Spleen (tissue), 11 donors: Measurements from ENCODE around the gene MPZL2. TPM values are rescaled to one million over a fixed set of nuclear protein-coding genes. Genes with fewer than 3 reads are reported as not detected.

Experiments used
- DNase-seq: peaks from one replicate; pipeline ENCODE4 v3.0.0-alpha.2; 2020
- H3K27ac ChIP-seq, 8 donors: fragments of 200-600 bp; sonication (generic) in 7 of 8; 1 replicate in 4 of 8; 2 replicates in 4 of 8; pipeline versions ENCODE4 v1.5.0 to v1.8.0; 2016 to 2021; ENCODE audit warnings: inconsistent platforms in 4 of 8, mild to moderate bottlenecking in 4 of 8, moderate library complexity in 1 of 8
- H3K27me3 ChIP-seq, 7 donors: fragments of 200-600 bp; sonication (generic) in 6 of 7; replicated peaks in 1 of 7; 1 replicate in 4 of 7; 2 replicates in 3 of 7; pipeline versions ENCODE4 v1.5.0 to v1.8.0; 2016 to 2021; ENCODE audit warnings: inconsistent platforms in 3 of 7, mild to moderate bottlenecking in 1 of 7
- H3K36me3 ChIP-seq, 6 donors: fragments of 200-600 bp; sonication (generic) in 5 of 6; 1 replicate in 4 of 6; 2 replicates in 2 of 6; pipeline versions ENCODE4 v1.5.0 to v1.8.0; 2016 to 2021; ENCODE audit warnings: inconsistent platforms in 2 of 6
- H3K4me1 ChIP-seq, 6 donors: fragments of 200-600 bp; sonication (generic) in 5 of 6; 1 replicate in 3 of 6; 2 replicates in 3 of 6; pipeline versions ENCODE4 v1.5.0 to v1.8.0; 2016 to 2021; ENCODE audit warnings: inconsistent platforms in 3 of 6
- H3K4me3 ChIP-seq, 8 donors: fragments of 200-600 bp; sonication (generic) in 7 of 8; 1 replicate in 4 of 8; 2 replicates in 4 of 8; pipeline versions ENCODE4 v1.5.0 to v1.8.0; 2016 to 2021; ENCODE audit warnings: inconsistent platforms in 4 of 8, mild to moderate bottlenecking in 4 of 8, moderate library complexity in 2 of 8
- H3K9me3 ChIP-seq, 8 donors: fragments of 200-600 bp; sonication (generic) in 7 of 8; 1 replicate in 4 of 8; 2 replicates in 4 of 8; pipeline versions ENCODE4 v1.5.0 to v1.8.0; 2016 to 2021; ENCODE audit warnings: inconsistent platforms in 4 of 8
- CTCF ChIP-seq, 11 experiments: fragments of 200-600 bp in 7 of 11; fragments of 450-650 bp in 4 of 11; sonication (generic) in 4 of 11; IDR thresholded peaks in 8 of 11; conservative IDR thresholded peaks in 3 of 11; 1 replicate in 7 of 11; 2 replicates in 4 of 11; pipeline versions ENCODE4 v1.4.0 to v1.8.0; 2016 to 2021; ENCODE audit warnings: antibody characterized with exemption in 11 of 11, inconsistent platforms in 4 of 11, mild to moderate bottlenecking in 1 of 11
- POLR2A ChIP-seq, 3 donors: fragments of 450-650 bp; IDR thresholded peaks; one replicate each; pipeline ENCODE4 v1.5.1; 2017; ENCODE audit warnings: antibody characterized with exemption in 3 of 3, mild to moderate bottlenecking in 1 of 3
- POLR2AphosphoS5 ChIP-seq, 3 donors: sonication (generic); formaldehyde crosslinking; IDR thresholded peaks; one replicate each; pipeline ENCODE4 v1.5.1; 2017; ENCODE audit warnings: antibody characterized with exemption in 3 of 3
- WGBS, 5 donors: extraction: QIAGEN DNeasy Blood & Tissue Kit in 3 of 5; methylation state at CpG; one replicate each; pipeline versions ENCODE4 v1.1.5 to v1.1.7; 2013 to 2018; 5-methylcytosine and 5-hydroxymethylcytosine counted together
- intact Hi-C: fragments of 100-400 bp; cut with DNase I; formaldehyde crosslinking; loops from one replicate; pipeline ENCODE4 v1.15.0; 2023; ENCODE audit warnings: low total_unique reads
- polyA plus RNA-seq, 3 donors: library from polyadenylated mRNA; stranded (reverse); fragments of 200-250 nt; gene quantifications; one replicate each; pipeline ENCODE4 v1.2.1, GENCODE V29; 2013
- total RNA-seq, 7 donors: library from RNA; depleted of rRNA in 3 of 7; stranded (reverse); fragments of >200 nt in 3 of 7; fragmentation: NEBNext Ultra II Directional in 4 of 7; extraction: Animal tissue kit (Norgen Biotek cat#: 25700) in 4 of 7; gene quantifications; one replicate each; pipeline versions ENCODE4 v1.1.0 to v1.2.1, GENCODE V29; 2016 to 2021
- donor health status: healthy with polysubstance abuse.
- donor health status: DM: no; HTN: no; CAD: no; lungs with moderate emphysema.
- donor health status: DM: no; HTN: no; CAD: no.
- donor health status: Bipolar disorder and iron deficiency.
- donor health status: healthy.
- donor health status: DM: no; HTN: no; CAD: no.
- donor health status: DM: yes; HTN: yes; CAD: no.

MPZL2 gene
- total and polyA plus RNA-seq, 10 donors: 1.6 to 18.4 (median 8.7) TPM

- Histone ChIP-seq H3K36me3 (no peaks in the 10 kb centered on the region), H3K27me3 (peaks cover 0 to 11% (median 0%) of the 10 kb centered on the region in 7 donors), H3K4me3 (no peak overlapping the region), H3K9me3 (no peaks in the 10 kb centered on the region), H3K4me1 (peaks cover 0 to 15% (median 4%) of the 10 kb centered on the region in 6 donors), H3K27ac (no peak overlapping the region)
- 49 to 64% (median 62%) methylated on average over 3 of the region's 3 CpGs for WGBS, 5 donors
- DNase-seq: no peak
- intact Hi-C loops: loop anchor here (5.0 kb wide), 1 partner anchor 56 kb away; no protein-coding TSS in a partner anchor
- TF ChIP-seq POLR2A (IDR thresholded peaks at IDR 0.05) (no peak), CTCF (IDR thresholded peaks at IDR 0.05 in 8 of 11, conservative IDR thresholded peaks at IDR 0.05 in 3 of 11) (peak in 9 of 11 experiments; percentile 22 to 68 (median 54)), POLR2AphosphoS5 (IDR thresholded peaks at IDR 0.05) (no peak)
Observed at GRCh38 chr11:118295815-118296454, 31.8 kb upstream of the MPZL2 start.

- Histone ChIP-seq H3K4me3 (no peak overlapping the region), H3K9me3 (no peaks in the 10 kb centered on the region), H3K4me1 (peaks cover 0 to 20% (median 7%) of the 10 kb centered on the region in 6 donors), H3K27ac (no peak overlapping the region), H3K36me3 (no peaks in the 10 kb centered on the region), H3K27me3 (peaks cover 0 to 11% (median 0%) of the 10 kb centered on the region in 7 donors)
- DNase-seq: no peak
- intact Hi-C loops: loop anchor here (5.0 kb wide), 1 partner anchor 57 kb away; no protein-coding TSS in a partner anchor
- no peak for TF ChIP-seq CTCF (IDR thresholded peaks at IDR 0.05 in 8 of 11, conservative IDR thresholded peaks at IDR 0.05 in 3 of 11)
- TF ChIP-seq POLR2A (IDR thresholded peaks at IDR 0.05): no peak
- no peak for TF ChIP-seq POLR2AphosphoS5 (IDR thresholded peaks at IDR 0.05)
- 67 to 82% (median 77%) methylated on average over 5 of the region's 5 CpGs for WGBS, 5 donors
Observed at GRCh38 chr11:118295199-118295598, 31.1 kb upstream of the MPZL2 start.

- H3K4me3 ChIP-seq: no peak overlapping the region
- intact Hi-C loops: loop anchor here (5.0 kb wide), 1 partner anchor 97 kb away; no protein-coding TSS in a partner anchor
- no peak for TF ChIP-seq POLR2AphosphoS5 (IDR thresholded peaks at IDR 0.05)
- TF ChIP-seq CTCF (IDR thresholded peaks at IDR 0.05 in 8 of 11, conservative IDR thresholded peaks at IDR 0.05 in 3 of 11): no peak
- no peak for TF ChIP-seq POLR2A (IDR thresholded peaks at IDR 0.05)
- H3K4me1 ChIP-seq: peaks cover 0 to 20% (median 7%) of the 10 kb centered on the region in 6 donors
- H3K9me3 ChIP-seq: no peaks in the 10 kb centered on the region
- 87 to 97% (median 93%) methylated on average over 2 of the region's 2 CpGs for WGBS, 5 donors
- H3K27ac ChIP-seq: no peak overlapping the region
- peaks cover 0 to 11% (median 0%) of the 10 kb centered on the region in 7 donors for H3K27me3 ChIP-seq
- no peak for DNase-seq
- no peaks in the 10 kb centered on the region for H3K36me3 ChIP-seq
Observed at GRCh38 chr11:118294053-118294452, 30.0 kb upstream of the MPZL2 start.

- no peak for DNase-seq
- Histone ChIP-seq H3K27ac (peak overlapping the region in 4 of 8 donors; percentile 10 to 53 (median 30)), H3K9me3 (no peaks in the 10 kb centered on the region), H3K4me3 (no peak overlapping the region), H3K27me3 (peaks cover 0 to 11% (median 0%) of the 10 kb centered on the region in 7 donors), H3K36me3 (no peaks in the 10 kb centered on the region), H3K4me1 (peaks cover 0 to 20% (median 7%) of the 10 kb centered on the region in 6 donors)
- intact Hi-C loops: loop anchor here (5.0 kb wide), 1 partner anchor 94 kb away; no protein-coding TSS in a partner anchor
- WGBS, 5 donors: 59 to 81% (median 73%) methylated on average over 9 of the region's 9 CpGs
- TF ChIP-seq CTCF (IDR thresholded peaks at IDR 0.05 in 8 of 11, conservative IDR thresholded peaks at IDR 0.05 in 3 of 11): no peak
- TF ChIP-seq POLR2AphosphoS5 (IDR thresholded peaks at IDR 0.05): no peak
Observed at GRCh38 chr11:118291477-118292135, 27.5 kb upstream of the MPZL2 start.
